Effector CD4-positive, alpha-beta T cell (primary cell): ENCODE measurements around the gene PLXNA4.

ENCODE experiments used
- DNase-seq: peaks from one replicate; pipeline ENCODE4 v3.0.0-alpha.2; 2020

PLXNA4 gene

GRCh38 chr7:132498319-132498718 lies 78.0 kb downstream of the PLXNA4 start:
- no peak for DNase-seq

GRCh38 chr7:132497098-132497497 lies 79.2 kb downstream of the PLXNA4 start:
- no peak for DNase-seq

- no peak for DNase-seq
Observed at GRCh38 chr7:132495936-132496335, 80.3 kb downstream of the PLXNA4 start.

GRCh38 chr7:132494474-132494873 lies 81.8 kb downstream of the PLXNA4 start:
- no peak for DNase-seq

GRCh38 chr7:132492823-132493445 lies 83.3 kb downstream of the PLXNA4 start:
- no peak for DNase-seq

GRCh38 chr7:132491391-132491945 lies 84.8 kb downstream of the PLXNA4 start:
- no peak for DNase-seq

GRCh38 chr7:132490474-132490873 lies 85.8 kb downstream of the PLXNA4 start:
- no peak for DNase-seq

- no peak for DNase-seq
Observed at GRCh38 chr7:132489776-132490237, 86.5 kb downstream of the PLXNA4 start.

- DNase-seq, result no peak
Observed at GRCh38 chr7:132488634-132489302, 87.5 kb downstream of the PLXNA4 start.

- DNase-seq, result no peak
Observed at GRCh38 chr7:132486274-132486610, 90.0 kb downstream of the PLXNA4 start.

GRCh38 chr7:132485600-132486273 lies 90.5 kb downstream of the PLXNA4 start:
- DNase-seq, result no peak

- no peak for DNase-seq
Observed at GRCh38 chr7:132485136-132485535, 91.1 kb downstream of the PLXNA4 start.

- DNase-seq, result no peak
Observed at GRCh38 chr7:132482866-132483265, 93.4 kb downstream of the PLXNA4 start.

- no peak for DNase-seq
Observed at GRCh38 chr7:132480534-132480933, 95.7 kb downstream of the PLXNA4 start.

- DNase-seq, result no peak
Observed at GRCh38 chr7:132476541-132476940, 99.7 kb downstream of the PLXNA4 start.

GRCh38 chr7:132475669-132476116 lies 100.6 kb downstream of the PLXNA4 start:
- DNase-seq, result no peak

GRCh38 chr7:132475037-132475668 lies 101.1 kb downstream of the PLXNA4 start:
- no peak for DNase-seq

- no peak for DNase-seq
Observed at GRCh38 chr7:132472463-132473120, 103.7 kb downstream of the PLXNA4 start.

GRCh38 chr7:132471515-132471914 lies 104.8 kb downstream of the PLXNA4 start:
- no peak for DNase-seq

GRCh38 chr7:132469681-132470080 lies 106.6 kb downstream of the PLXNA4 start:
- no peak for DNase-seq

- DNase-seq, result no peak
Observed at GRCh38 chr7:132469264-132469663, 107.0 kb downstream of the PLXNA4 start.

- no peak for DNase-seq
Observed at GRCh38 chr7:132466367-132466766, 109.9 kb downstream of the PLXNA4 start.

- no peak for DNase-seq
Observed at GRCh38 chr7:132465516-132465915, 110.8 kb downstream of the PLXNA4 start.
